ENCODE data around the gene GATA5.

The GATA5 gene

GRCh38 chr20:62426699-62427131 is 49.1 kb downstream of the GATA5 start:
- TF ChIP-seq REST (IDR thresholded peaks at IDR 0.05; ENCODE audit: low read depth) (no peak), YY1 (IDR thresholded peaks at IDR 0.05; ENCODE audit: low read depth) (no peak), TAF1 (IDR thresholded peaks at IDR 0.05; ENCODE audit: low read depth) (no peak), EP300 (IDR thresholded peaks at IDR 0.05; ENCODE audit: borderline replicate concordance) (peak; percentile 31; the same call in 1 of the 2 replicates), TEAD4 (IDR thresholded peaks at IDR 0.05) (peak; percentile 22; the same call in 1 of the 2 replicates), MAX (IDR thresholded peaks at IDR 0.05) (no peak), CEBPB (IDR thresholded peaks at IDR 0.05) (no peak), TCF12 (IDR thresholded peaks at IDR 0.05; ENCODE audit: low read depth) (no peak; the same call in 1 of the 2 replicates), EGR1 (IDR thresholded peaks at IDR 0.05) (no peak), FOXM1 (IDR thresholded peaks at IDR 0.05; ENCODE audit: borderline replicate concordance, low read depth) (no peak), RAD21 (IDR thresholded peaks at IDR 0.05; ENCODE audit: low read depth) (no peak), ZBTB7A (IDR thresholded peaks at IDR 0.05; ENCODE audit: low read depth) (no peak), CREB1 (IDR thresholded peaks at IDR 0.05; ENCODE audit: low read depth) (no peak), NFIC (IDR thresholded peaks at IDR 0.05) (0 out of 2 replicates have a peak, but pooled peaks have one; percentile 12)

GRCh38 chr20:62425281-62426058 is 50.3 kb downstream of the GATA5 start:
- TF ChIP-seq TCF12 (IDR thresholded peaks at IDR 0.05; ENCODE audit: low read depth) (no peak), EP300 (IDR thresholded peaks at IDR 0.05; ENCODE audit: borderline replicate concordance) (no peak), NFIC (IDR thresholded peaks at IDR 0.05) (no peak), ZBTB7A (IDR thresholded peaks at IDR 0.05; ENCODE audit: low read depth) (no peak), RAD21 (IDR thresholded peaks at IDR 0.05; ENCODE audit: low read depth) (no peak), YY1 (IDR thresholded peaks at IDR 0.05; ENCODE audit: low read depth) (no peak), REST (IDR thresholded peaks at IDR 0.05; ENCODE audit: low read depth) (no peak), CREB1 (IDR thresholded peaks at IDR 0.05; ENCODE audit: low read depth) (no peak), EGR1 (IDR thresholded peaks at IDR 0.05) (no peak), FOXM1 (IDR thresholded peaks at IDR 0.05; ENCODE audit: borderline replicate concordance, low read depth) (no peak)

GRCh38 chr20:62424249-62425107 is 51.3 kb downstream of the GATA5 start:
- no peak for TF ChIP-seq FOXM1 (IDR thresholded peaks at IDR 0.05; ENCODE audit: borderline replicate concordance, low read depth)
- TF ChIP-seq CEBPB (IDR thresholded peaks at IDR 0.05), result no peak
- no peak for TF ChIP-seq MAX (IDR thresholded peaks at IDR 0.05)
- TF ChIP-seq CREB1 (IDR thresholded peaks at IDR 0.05; ENCODE audit: low read depth), result no peak
- TF ChIP-seq REST (IDR thresholded peaks at IDR 0.05; ENCODE audit: low read depth), result no peak
- TF ChIP-seq USF1 (IDR thresholded peaks at IDR 0.05), result no peak
- TF ChIP-seq NFIC (IDR thresholded peaks at IDR 0.05), result no peak
- TF ChIP-seq TEAD4 (IDR thresholded peaks at IDR 0.05), result no peak
- no peak for TF ChIP-seq TAF1 (IDR thresholded peaks at IDR 0.05; ENCODE audit: low read depth)
- no peak for TF ChIP-seq EGR1 (IDR thresholded peaks at IDR 0.05)
- no peak for TF ChIP-seq RAD21 (IDR thresholded peaks at IDR 0.05; ENCODE audit: low read depth)
- no peak for TF ChIP-seq YY1 (IDR thresholded peaks at IDR 0.05; ENCODE audit: low read depth)
- no peak for TF ChIP-seq TCF12 (IDR thresholded peaks at IDR 0.05; ENCODE audit: low read depth)
- no peak for TF ChIP-seq ZBTB7A (IDR thresholded peaks at IDR 0.05; ENCODE audit: low read depth)
- no peak for TF ChIP-seq EP300 (IDR thresholded peaks at IDR 0.05; ENCODE audit: borderline replicate concordance)
